Ishikawa (cell line): ENCODE data around the gene HELZ2.

Experiments
- CEBPB ChIP-seq: IDR thresholded peaks from 2 replicates; pipeline ENCODE4 v1.6.1; 2012
- CREB1 ChIP-seq: IDR thresholded peaks from 2 replicates; pipeline ENCODE4 v1.6.1; 2012; ENCODE audit warnings: low read depth
- EGR1 ChIP-seq: IDR thresholded peaks from 2 replicates; pipeline ENCODE4 v1.6.1; 2012
- EP300 ChIP-seq: IDR thresholded peaks from 2 replicates; pipeline ENCODE4 v1.6.1; 2012; ENCODE audit warnings: borderline replicate concordance
- FOXM1 ChIP-seq: IDR thresholded peaks from 2 replicates; pipeline ENCODE4 v1.6.1; 2012; ENCODE audit warnings: low read depth, borderline replicate concordance
- NFIC ChIP-seq: IDR thresholded peaks from 2 replicates; pipeline ENCODE4 v1.6.1; 2012
- TAF1 ChIP-seq: IDR thresholded peaks from 2 replicates; pipeline ENCODE4 v1.6.1; 2012; ENCODE audit warnings: low read depth, mild to moderate bottlenecking
- TEAD4 ChIP-seq: IDR thresholded peaks from 2 replicates; pipeline ENCODE4 v1.6.1; 2012
- ZBTB7A ChIP-seq: IDR thresholded peaks from 2 replicates; pipeline ENCODE4 v1.6.1; 2012; ENCODE audit warnings: low read depth
- TF ChIP-seq, protein P1 (sequence below): IDR thresholded peaks from 2 replicates; pipeline ENCODE4 v1.6.1; 2012; ENCODE audit warnings: low read depth, mild to moderate bottlenecking
- TF ChIP-seq, protein P2 (sequence below): IDR thresholded peaks from 2 replicates; pipeline ENCODE4 v1.6.1; 2012
- TF ChIP-seq, protein P3 (sequence below): IDR thresholded peaks from 2 replicates; pipeline ENCODE4 v1.6.1; 2012

DNA sequence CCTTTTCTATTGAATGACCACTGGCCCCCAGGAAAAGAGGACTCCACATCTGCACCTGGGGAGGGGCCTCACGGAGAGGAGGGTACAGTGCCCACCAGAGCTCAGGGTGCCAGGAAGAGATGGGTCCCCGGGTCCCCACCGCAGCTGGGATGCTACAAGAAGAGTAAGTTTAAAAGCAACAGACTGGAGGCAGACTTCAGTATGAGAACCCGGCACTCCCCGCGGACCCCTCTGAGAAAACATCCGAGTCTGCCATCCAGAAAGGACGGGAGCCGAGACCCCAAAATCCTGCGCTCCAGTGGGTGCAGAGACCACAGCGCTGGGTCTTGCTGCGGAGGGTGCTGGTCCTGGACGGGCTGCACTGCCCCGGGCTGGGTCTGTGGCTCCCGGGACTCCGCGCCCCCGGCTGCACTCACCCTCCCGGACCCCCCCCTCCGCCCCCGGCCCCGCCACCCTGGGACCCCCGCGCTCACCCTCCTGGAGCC lies 350 bp downstream of the HELZ2 start:
- TF ChIP-seq TAF1 (no peak), ZBTB7A (no peak), EP300 (no peak), TEAD4 (no peak), NFIC (no peak), FOXM1 (no peak), CREB1 (no peak), CEBPB (no peak), EGR1 (no peak)
- TF ChIP-seq, protein P1, sequence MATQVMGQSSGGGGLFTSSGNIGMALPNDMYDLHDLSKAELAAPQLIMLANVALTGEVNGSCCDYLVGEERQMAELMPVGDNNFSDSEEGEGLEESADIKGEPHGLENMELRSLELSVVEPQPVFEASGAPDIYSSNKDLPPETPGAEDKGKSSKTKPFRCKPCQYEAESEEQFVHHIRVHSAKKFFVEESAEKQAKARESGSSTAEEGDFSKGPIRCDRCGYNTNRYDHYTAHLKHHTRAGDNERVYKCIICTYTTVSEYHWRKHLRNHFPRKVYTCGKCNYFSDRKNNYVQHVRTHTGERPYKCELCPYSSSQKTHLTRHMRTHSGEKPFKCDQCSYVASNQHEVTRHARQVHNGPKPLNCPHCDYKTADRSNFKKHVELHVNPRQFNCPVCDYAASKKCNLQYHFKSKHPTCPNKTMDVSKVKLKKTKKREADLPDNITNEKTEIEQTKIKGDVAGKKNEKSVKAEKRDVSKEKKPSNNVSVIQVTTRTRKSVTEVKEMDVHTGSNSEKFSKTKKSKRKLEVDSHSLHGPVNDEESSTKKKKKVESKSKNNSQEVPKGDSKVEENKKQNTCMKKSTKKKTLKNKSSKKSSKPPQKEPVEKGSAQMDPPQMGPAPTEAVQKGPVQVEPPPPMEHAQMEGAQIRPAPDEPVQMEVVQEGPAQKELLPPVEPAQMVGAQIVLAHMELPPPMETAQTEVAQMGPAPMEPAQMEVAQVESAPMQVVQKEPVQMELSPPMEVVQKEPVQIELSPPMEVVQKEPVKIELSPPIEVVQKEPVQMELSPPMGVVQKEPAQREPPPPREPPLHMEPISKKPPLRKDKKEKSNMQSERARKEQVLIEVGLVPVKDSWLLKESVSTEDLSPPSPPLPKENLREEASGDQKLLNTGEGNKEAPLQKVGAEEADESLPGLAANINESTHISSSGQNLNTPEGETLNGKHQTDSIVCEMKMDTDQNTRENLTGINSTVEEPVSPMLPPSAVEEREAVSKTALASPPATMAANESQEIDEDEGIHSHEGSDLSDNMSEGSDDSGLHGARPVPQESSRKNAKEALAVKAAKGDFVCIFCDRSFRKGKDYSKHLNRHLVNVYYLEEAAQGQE, result no peak
- TF ChIP-seq, protein P2, sequence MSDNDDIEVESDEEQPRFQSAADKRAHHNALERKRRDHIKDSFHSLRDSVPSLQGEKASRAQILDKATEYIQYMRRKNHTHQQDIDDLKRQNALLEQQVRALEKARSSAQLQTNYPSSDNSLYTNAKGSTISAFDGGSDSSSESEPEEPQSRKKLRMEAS, result no peak
- TF ChIP-seq, protein P3, sequence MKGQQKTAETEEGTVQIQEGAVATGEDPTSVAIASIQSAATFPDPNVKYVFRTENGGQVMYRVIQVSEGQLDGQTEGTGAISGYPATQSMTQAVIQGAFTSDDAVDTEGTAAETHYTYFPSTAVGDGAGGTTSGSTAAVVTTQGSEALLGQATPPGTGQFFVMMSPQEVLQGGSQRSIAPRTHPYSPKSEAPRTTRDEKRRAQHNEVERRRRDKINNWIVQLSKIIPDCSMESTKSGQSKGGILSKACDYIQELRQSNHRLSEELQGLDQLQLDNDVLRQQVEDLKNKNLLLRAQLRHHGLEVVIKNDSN, result no peak
